ENCODE measurements around the gene PGA4.
"Not testable (repeated sequence)": the region's sequence is repeated elsewhere in the genome, so short reads cannot be mapped to it uniquely, and the experiment has no call there.

DNA sequence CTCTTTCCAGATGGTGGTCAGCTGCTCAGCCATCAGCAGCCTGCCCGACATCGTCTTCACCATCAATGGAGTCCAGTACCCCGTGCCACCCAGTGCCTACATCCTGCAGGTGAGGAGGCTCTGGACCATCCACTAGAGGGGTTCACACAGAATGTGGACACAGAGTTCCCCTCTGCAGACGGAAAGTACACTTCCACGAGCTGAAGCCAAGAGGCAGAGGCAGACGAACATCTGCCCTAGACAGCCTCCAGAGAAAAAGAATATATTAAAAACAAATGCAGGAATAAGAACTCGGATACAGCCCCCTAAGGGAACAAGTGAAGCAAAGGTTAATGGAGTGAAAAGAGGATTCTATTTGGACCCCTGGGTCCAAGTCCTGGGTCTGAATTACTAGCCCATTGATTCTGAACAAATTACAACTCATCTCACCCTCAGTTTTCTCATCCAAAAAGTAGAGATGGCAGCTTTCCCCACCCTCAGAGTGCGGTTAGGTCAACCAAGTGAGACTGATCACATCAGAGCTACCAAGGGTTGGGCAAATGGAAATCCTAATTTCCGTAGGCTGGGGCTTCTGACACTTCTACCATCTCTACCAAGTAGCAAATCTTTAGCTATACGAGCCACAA, 10.7 kb upstream of the PGA4 start:
- TF ChIP-seq, protein P1, sequence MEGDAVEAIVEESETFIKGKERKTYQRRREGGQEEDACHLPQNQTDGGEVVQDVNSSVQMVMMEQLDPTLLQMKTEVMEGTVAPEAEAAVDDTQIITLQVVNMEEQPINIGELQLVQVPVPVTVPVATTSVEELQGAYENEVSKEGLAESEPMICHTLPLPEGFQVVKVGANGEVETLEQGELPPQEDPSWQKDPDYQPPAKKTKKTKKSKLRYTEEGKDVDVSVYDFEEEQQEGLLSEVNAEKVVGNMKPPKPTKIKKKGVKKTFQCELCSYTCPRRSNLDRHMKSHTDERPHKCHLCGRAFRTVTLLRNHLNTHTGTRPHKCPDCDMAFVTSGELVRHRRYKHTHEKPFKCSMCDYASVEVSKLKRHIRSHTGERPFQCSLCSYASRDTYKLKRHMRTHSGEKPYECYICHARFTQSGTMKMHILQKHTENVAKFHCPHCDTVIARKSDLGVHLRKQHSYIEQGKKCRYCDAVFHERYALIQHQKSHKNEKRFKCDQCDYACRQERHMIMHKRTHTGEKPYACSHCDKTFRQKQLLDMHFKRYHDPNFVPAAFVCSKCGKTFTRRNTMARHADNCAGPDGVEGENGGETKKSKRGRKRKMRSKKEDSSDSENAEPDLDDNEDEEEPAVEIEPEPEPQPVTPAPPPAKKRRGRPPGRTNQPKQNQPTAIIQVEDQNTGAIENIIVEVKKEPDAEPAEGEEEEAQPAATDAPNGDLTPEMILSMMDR (IDR thresholded peaks at IDR 0.05) = not testable (repeated sequence)
- TF ChIP-seq POLR2A (IDR thresholded peaks at IDR 0.05) = not testable (repeated sequence)
